OCI-LY3 (cell line): ENCODE data around the gene ARG2.

Experiments used
- EZH2phosphoT487 ChIP-seq: fragments of 200-600 bp; shearing (Covaris generic); IDR thresholded peaks from 2 replicates; pipeline ENCODE4 v1.6.1; 2018; ENCODE audit warnings: antibody characterized with exemption, mixed run types, low read depth
- TF ChIP-seq, protein P1 (sequence below): fragments of 200-600, 300-600 bp; sonication (generic); IDR thresholded peaks from 2 replicates; pipeline ENCODE4 v1.5.1; 2014; ENCODE audit warnings: antibody characterized with exemption, low read length, low read depth

DNA sequence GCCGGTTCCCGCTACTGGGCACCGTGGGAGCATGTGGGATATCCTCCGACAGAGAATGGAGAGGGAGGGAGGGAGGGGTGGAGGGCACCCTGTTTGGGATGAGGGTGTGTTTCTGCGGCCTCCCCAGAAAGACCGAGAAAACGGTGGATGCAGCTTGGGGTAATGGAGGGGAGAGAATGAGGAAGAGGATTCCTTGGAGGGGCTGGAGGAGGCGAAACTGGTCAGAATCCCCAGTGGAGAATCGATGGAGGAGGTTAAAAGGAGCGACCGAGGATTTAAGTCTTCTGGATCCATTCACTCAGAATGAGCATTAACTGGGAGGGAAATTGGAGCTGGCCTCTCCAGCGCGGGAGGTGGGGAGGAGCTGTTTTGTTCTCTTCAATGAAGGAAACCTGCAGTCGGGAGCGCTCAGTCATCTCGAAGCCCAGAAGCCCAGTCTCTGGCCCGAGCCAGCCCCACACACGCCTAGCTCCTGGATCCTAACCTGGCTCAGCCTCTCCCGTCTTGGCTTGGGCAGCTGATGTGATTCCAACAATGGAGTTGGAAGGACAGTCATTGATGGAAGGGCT is 581 bp downstream of the ARG2 start:
- TF ChIP-seq, protein P1, sequence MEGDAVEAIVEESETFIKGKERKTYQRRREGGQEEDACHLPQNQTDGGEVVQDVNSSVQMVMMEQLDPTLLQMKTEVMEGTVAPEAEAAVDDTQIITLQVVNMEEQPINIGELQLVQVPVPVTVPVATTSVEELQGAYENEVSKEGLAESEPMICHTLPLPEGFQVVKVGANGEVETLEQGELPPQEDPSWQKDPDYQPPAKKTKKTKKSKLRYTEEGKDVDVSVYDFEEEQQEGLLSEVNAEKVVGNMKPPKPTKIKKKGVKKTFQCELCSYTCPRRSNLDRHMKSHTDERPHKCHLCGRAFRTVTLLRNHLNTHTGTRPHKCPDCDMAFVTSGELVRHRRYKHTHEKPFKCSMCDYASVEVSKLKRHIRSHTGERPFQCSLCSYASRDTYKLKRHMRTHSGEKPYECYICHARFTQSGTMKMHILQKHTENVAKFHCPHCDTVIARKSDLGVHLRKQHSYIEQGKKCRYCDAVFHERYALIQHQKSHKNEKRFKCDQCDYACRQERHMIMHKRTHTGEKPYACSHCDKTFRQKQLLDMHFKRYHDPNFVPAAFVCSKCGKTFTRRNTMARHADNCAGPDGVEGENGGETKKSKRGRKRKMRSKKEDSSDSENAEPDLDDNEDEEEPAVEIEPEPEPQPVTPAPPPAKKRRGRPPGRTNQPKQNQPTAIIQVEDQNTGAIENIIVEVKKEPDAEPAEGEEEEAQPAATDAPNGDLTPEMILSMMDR: no peak
- no peak for TF ChIP-seq EZH2phosphoT487
